ENCODE results near the gene PRKCE.

- TF ChIP-seq CTCF (IDR thresholded peaks at IDR 0.05) (no peak), POLR2A (IDR thresholded peaks at IDR 0.05) (no peak)
Measured at GRCh38 chr2:45707661-45708060, 56.2 kb downstream of the PRKCE start.
